Measurements from ENCODE around the gene PLET1.

PLET1 gene

DNA sequence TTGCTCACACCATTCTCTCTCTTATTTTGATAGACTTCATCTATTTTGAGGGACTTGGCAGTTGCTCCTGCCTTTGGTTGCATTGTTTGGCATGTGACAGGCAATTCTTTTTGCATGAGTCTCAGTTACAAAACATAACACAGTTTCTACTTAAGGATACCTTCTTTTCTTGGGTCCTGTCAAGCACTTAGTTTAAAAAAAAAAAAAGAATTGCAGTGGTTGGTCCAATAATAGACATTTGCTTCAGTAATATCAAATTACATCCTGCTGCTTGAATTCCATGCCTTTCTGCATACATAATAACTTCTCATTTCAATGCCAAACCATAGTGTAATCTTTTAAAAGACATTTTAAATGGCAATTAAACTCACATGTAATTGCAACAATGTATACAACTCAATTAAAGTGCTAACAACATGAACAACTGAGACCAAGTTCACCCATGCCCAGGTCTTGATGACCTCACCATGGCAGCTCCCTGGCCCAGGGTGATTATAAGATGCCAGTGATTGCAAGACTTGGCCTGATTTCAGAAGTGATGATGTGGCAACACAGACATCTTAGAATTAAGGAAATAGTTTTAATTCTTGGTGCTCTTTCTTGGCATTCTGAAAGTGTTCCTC is 32.2 kb upstream of the PLET1 start (continued):
- TF ChIP-seq, protein P1, sequence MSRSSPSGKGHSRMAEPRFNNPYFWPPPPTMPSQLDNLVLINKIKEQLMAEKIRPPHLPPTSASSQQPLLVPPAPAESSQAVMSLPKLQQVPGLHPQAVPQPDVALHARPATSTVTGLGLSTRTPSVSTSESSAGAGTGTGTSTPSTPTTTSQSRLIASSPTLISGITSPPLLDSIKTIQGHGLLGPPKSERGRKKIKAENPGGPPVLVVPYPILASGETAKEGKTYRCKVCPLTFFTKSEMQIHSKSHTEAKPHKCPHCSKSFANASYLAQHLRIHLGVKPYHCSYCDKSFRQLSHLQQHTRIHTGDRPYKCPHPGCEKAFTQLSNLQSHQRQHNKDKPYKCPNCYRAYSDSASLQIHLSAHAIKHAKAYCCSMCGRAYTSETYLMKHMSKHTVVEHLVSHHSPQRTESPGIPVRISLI (tag by site-specific recombination; IDR thresholded peaks at IDR 0.05) = peak; percentile 67; the same call in 1 of the 2 replicates
- TF ChIP-seq ZBTB17 (tag by site-specific recombination; IDR thresholded peaks at IDR 0.05) (no peak), ZNF514 (tag by site-specific recombination; IDR thresholded peaks at IDR 0.05) (no peak), OSR2 (tag by site-specific recombination; IDR thresholded peaks at IDR 0.05) (peak; percentile 41; the same call in 1 of the 2 replicates), ZNF629 (tag by site-specific recombination; IDR thresholded peaks at IDR 0.05) (peak; percentile 62; the same call in 1 of the 2 replicates), ZNF214 (tag by site-specific recombination; IDR thresholded peaks at IDR 0.05; ENCODE audit: borderline replicate concordance) (no peak)
- TF ChIP-seq, protein P2, sequence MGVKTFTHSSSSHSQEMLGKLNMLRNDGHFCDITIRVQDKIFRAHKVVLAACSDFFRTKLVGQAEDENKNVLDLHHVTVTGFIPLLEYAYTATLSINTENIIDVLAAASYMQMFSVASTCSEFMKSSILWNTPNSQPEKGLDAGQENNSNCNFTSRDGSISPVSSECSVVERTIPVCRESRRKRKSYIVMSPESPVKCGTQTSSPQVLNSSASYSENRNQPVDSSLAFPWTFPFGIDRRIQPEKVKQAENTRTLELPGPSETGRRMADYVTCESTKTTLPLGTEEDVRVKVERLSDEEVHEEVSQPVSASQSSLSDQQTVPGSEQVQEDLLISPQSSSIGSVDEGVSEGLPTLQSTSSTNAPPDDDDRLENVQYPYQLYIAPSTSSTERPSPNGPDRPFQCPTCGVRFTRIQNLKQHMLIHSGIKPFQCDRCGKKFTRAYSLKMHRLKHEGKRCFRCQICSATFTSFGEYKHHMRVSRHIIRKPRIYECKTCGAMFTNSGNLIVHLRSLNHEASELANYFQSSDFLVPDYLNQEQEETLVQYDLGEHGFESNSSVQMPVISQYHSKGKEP (tag by site-specific recombination; IDR thresholded peaks at IDR 0.05) = peak; percentile 7; the same call in 1 of the 2 replicates
- TF ChIP-seq, protein P3, sequence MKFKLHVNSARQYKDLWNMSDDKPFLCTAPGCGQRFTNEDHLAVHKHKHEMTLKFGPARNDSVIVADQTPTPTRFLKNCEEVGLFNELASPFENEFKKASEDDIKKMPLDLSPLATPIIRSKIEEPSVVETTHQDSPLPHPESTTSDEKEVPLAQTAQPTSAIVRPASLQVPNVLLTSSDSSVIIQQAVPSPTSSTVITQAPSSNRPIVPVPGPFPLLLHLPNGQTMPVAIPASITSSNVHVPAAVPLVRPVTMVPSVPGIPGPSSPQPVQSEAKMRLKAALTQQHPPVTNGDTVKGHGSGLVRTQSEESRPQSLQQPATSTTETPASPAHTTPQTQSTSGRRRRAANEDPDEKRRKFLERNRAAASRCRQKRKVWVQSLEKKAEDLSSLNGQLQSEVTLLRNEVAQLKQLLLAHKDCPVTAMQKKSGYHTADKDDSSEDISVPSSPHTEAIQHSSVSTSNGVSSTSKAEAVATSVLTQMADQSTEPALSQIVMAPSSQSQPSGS (tag by site-specific recombination; IDR thresholded peaks at IDR 0.05; ENCODE audit: low read depth) = peak; percentile 36; the same call in 1 of the 2 replicates

- H3K9me3 ChIP-seq (ENCODE audit: control insufficient read depth, insufficient read depth, low read depth, low read length) = no peaks in the 10 kb centered on the region
- H3K36me3 ChIP-seq (ENCODE audit: control insufficient read depth in 2 of 2, insufficient read depth in 1 of 2, low read length in 2 of 2) = no peaks in the 10 kb centered on the region
- H3K4me3 ChIP-seq (ENCODE audit: low read depth, low read length) = no peak overlapping the region
- ChIA-PET POLR2A (interaction anchor here (0.6 kb wide), 1 partner anchor 128 kb away, joined by 3 read pairs; no protein-coding TSS in a partner anchor), CTCF (interaction anchor here (0.6 to 2.3 kb wide), 6 partner anchors 12 to 412 kb away, joined by 3 to 5 read pairs (median 4); no protein-coding TSS in a partner anchor)
- TF ChIP-seq ZNF214 (tag by site-specific recombination; IDR thresholded peaks at IDR 0.05; ENCODE audit: borderline replicate concordance) (no peak), WT1 (tag by site-specific recombination; IDR thresholded peaks at IDR 0.05) (no peak), ZNF335 (tag by site-specific recombination; conservative IDR thresholded peaks at IDR 0.05) (no peak), IKZF3 (tag by site-specific recombination; IDR thresholded peaks at IDR 0.05) (no peak), KLF8 (tag by site-specific recombination; IDR thresholded peaks at IDR 0.05) (no peak), MYNN (tag by site-specific recombination; IDR thresholded peaks at IDR 0.05; ENCODE audit: borderline replicate concordance) (no peak), SCRT1 (tag by site-specific recombination; IDR thresholded peaks at IDR 0.05; ENCODE audit: borderline replicate concordance) (no peak), ZNF239 (tag by site-specific recombination; IDR thresholded peaks at IDR 0.05) (no peak), ZNF623 (tag by site-specific recombination; IDR thresholded peaks at IDR 0.05) (no peak)
- no peak overlapping the region for H3K27ac ChIP-seq (ENCODE audit: extremely low read depth, low read depth, low read length)
- no peaks in the 10 kb centered on the region; the same call in 1 of the 2 replicates for H3K4me1 ChIP-seq (ENCODE audit: control insufficient read depth, insufficient read depth, low read length)
Measured at GRCh38 chr11:112292188-112292587, 31.5 kb upstream of the PLET1 start.

- Histone ChIP-seq H3K36me3 (ENCODE audit: control insufficient read depth in 2 of 2, insufficient read depth in 1 of 2, low read length in 2 of 2) (no peaks in the 10 kb centered on the region), H3K27ac (ENCODE audit: extremely low read depth, low read depth, low read length) (no peak overlapping the region), H3K4me1 (ENCODE audit: control insufficient read depth, insufficient read depth, low read length) (no peaks in the 10 kb centered on the region; the same call in 1 of the 2 replicates), H3K4me3 (ENCODE audit: low read depth, low read length) (no peak overlapping the region), H3K9me3 (ENCODE audit: control insufficient read depth, insufficient read depth, low read depth, low read length) (no peaks in the 10 kb centered on the region)
- TF ChIP-seq ZBTB48 (tag by site-specific recombination; IDR thresholded peaks at IDR 0.05) (no peak), ZNF548 (tag by site-specific recombination; IDR thresholded peaks at IDR 0.05) (no peak)
- TF ChIP-seq, protein P4, sequence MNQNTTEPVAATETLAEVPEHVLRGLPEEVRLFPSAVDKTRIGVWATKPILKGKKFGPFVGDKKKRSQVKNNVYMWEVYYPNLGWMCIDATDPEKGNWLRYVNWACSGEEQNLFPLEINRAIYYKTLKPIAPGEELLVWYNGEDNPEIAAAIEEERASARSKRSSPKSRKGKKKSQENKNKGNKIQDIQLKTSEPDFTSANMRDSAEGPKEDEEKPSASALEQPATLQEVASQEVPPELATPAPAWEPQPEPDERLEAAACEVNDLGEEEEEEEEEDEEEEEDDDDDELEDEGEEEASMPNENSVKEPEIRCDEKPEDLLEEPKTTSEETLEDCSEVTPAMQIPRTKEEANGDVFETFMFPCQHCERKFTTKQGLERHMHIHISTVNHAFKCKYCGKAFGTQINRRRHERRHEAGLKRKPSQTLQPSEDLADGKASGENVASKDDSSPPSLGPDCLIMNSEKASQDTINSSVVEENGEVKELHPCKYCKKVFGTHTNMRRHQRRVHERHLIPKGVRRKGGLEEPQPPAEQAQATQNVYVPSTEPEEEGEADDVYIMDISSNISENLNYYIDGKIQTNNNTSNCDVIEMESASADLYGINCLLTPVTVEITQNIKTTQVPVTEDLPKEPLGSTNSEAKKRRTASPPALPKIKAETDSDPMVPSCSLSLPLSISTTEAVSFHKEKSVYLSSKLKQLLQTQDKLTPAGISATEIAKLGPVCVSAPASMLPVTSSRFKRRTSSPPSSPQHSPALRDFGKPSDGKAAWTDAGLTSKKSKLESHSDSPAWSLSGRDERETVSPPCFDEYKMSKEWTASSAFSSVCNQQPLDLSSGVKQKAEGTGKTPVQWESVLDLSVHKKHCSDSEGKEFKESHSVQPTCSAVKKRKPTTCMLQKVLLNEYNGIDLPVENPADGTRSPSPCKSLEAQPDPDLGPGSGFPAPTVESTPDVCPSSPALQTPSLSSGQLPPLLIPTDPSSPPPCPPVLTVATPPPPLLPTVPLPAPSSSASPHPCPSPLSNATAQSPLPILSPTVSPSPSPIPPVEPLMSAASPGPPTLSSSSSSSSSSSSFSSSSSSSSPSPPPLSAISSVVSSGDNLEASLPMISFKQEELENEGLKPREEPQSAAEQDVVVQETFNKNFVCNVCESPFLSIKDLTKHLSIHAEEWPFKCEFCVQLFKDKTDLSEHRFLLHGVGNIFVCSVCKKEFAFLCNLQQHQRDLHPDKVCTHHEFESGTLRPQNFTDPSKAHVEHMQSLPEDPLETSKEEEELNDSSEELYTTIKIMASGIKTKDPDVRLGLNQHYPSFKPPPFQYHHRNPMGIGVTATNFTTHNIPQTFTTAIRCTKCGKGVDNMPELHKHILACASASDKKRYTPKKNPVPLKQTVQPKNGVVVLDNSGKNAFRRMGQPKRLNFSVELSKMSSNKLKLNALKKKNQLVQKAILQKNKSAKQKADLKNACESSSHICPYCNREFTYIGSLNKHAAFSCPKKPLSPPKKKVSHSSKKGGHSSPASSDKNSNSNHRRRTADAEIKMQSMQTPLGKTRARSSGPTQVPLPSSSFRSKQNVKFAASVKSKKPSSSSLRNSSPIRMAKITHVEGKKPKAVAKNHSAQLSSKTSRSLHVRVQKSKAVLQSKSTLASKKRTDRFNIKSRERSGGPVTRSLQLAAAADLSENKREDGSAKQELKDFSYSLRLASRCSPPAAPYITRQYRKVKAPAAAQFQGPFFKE (tag by site-specific recombination; IDR thresholded peaks at IDR 0.05; ENCODE audit: borderline replicate concordance) = no peak
- CTCF ChIA-PET = interaction anchor here (1.1 to 2.3 kb wide), 3 partner anchors 11 to 264 kb away, joined by 3 to 5 read pairs (median 4); no protein-coding TSS in a partner anchor
- POLR2A ChIA-PET = no interaction called here
Measured at GRCh38 chr11:112291191-112291590, 30.5 kb upstream of the PLET1 start.

Measured in HEK293 (cell line).